Spleen (tissue), 11 donors: ENCODE measurements around the gene CYGB. TPM values are rescaled to one million over a fixed set of nuclear protein-coding genes. Genes with fewer than 3 reads are reported as not detected.

Experiments
- DNase-seq: peaks from one replicate; pipeline ENCODE4 v3.0.0-alpha.2; 2020
- H3K27ac ChIP-seq, 8 donors: fragments of 200-600 bp; sonication (generic) in 7 of 8; 1 replicate in 4 of 8; 2 replicates in 4 of 8; pipeline versions ENCODE4 v1.5.0 to v1.8.0; 2016 to 2021; ENCODE audit warnings: inconsistent platforms in 4 of 8, mild to moderate bottlenecking in 4 of 8, moderate library complexity in 1 of 8
- H3K27me3 ChIP-seq, 7 donors: fragments of 200-600 bp; sonication (generic) in 6 of 7; replicated peaks in 1 of 7; 1 replicate in 4 of 7; 2 replicates in 3 of 7; pipeline versions ENCODE4 v1.5.0 to v1.8.0; 2016 to 2021; ENCODE audit warnings: inconsistent platforms in 3 of 7, mild to moderate bottlenecking in 1 of 7
- H3K36me3 ChIP-seq, 6 donors: fragments of 200-600 bp; sonication (generic) in 5 of 6; 1 replicate in 4 of 6; 2 replicates in 2 of 6; pipeline versions ENCODE4 v1.5.0 to v1.8.0; 2016 to 2021; ENCODE audit warnings: inconsistent platforms in 2 of 6
- H3K4me1 ChIP-seq, 6 donors: fragments of 200-600 bp; sonication (generic) in 5 of 6; 1 replicate in 3 of 6; 2 replicates in 3 of 6; pipeline versions ENCODE4 v1.5.0 to v1.8.0; 2016 to 2021; ENCODE audit warnings: inconsistent platforms in 3 of 6
- H3K4me3 ChIP-seq, 8 donors: fragments of 200-600 bp; sonication (generic) in 7 of 8; 1 replicate in 4 of 8; 2 replicates in 4 of 8; pipeline versions ENCODE4 v1.5.0 to v1.8.0; 2016 to 2021; ENCODE audit warnings: inconsistent platforms in 4 of 8, mild to moderate bottlenecking in 4 of 8, moderate library complexity in 2 of 8
- H3K9me3 ChIP-seq, 8 donors: fragments of 200-600 bp; sonication (generic) in 7 of 8; 1 replicate in 4 of 8; 2 replicates in 4 of 8; pipeline versions ENCODE4 v1.5.0 to v1.8.0; 2016 to 2021; ENCODE audit warnings: inconsistent platforms in 4 of 8
- POLR2A ChIP-seq, 3 donors: fragments of 450-650 bp; IDR thresholded peaks; one replicate each; pipeline ENCODE4 v1.5.1; 2017; ENCODE audit warnings: antibody characterized with exemption in 3 of 3, mild to moderate bottlenecking in 1 of 3
- POLR2AphosphoS5 ChIP-seq, 3 donors: sonication (generic); formaldehyde crosslinking; IDR thresholded peaks; one replicate each; pipeline ENCODE4 v1.5.1; 2017; ENCODE audit warnings: antibody characterized with exemption in 3 of 3
- WGBS, 5 donors: extraction: QIAGEN DNeasy Blood & Tissue Kit in 3 of 5; methylation state at CpG; one replicate each; pipeline versions ENCODE4 v1.1.5 to v1.1.7; 2013 to 2018; 5-methylcytosine and 5-hydroxymethylcytosine counted together
- intact Hi-C: fragments of 100-400 bp; cut with DNase I; formaldehyde crosslinking; loops from one replicate; pipeline ENCODE4 v1.15.0; 2023; ENCODE audit warnings: low total_unique reads
- polyA plus RNA-seq, 3 donors: library from polyadenylated mRNA; stranded (reverse); fragments of 200-250 nt; gene quantifications; one replicate each; pipeline ENCODE4 v1.2.1, GENCODE V29; 2013
- total RNA-seq, 7 donors: library from RNA; depleted of rRNA in 3 of 7; stranded (reverse); fragments of >200 nt in 3 of 7; fragmentation: NEBNext Ultra II Directional in 4 of 7; extraction: Animal tissue kit (Norgen Biotek cat#: 25700) in 4 of 7; gene quantifications; one replicate each; pipeline versions ENCODE4 v1.1.0 to v1.2.1, GENCODE V29; 2016 to 2021
- TF ChIP-seq, protein P1 (sequence below), 11 experiments: fragments of 200-600 bp in 7 of 11; fragments of 450-650 bp in 4 of 11; sonication (generic) in 4 of 11; IDR thresholded peaks in 8 of 11; conservative IDR thresholded peaks in 3 of 11; 1 replicate in 7 of 11; 2 replicates in 4 of 11; pipeline versions ENCODE4 v1.4.0 to v1.8.0; 2016 to 2021; ENCODE audit warnings: antibody characterized with exemption in 11 of 11, inconsistent platforms in 4 of 11, mild to moderate bottlenecking in 1 of 11
- donor health status: healthy with polysubstance abuse.
- donor health status: DM: no; HTN: no; CAD: no; lungs with moderate emphysema.
- donor health status: DM: no; HTN: no; CAD: no.
- donor health status: Bipolar disorder and iron deficiency.
- donor health status: healthy.
- donor health status: DM: no; HTN: no; CAD: no.
- donor health status: DM: yes; HTN: yes; CAD: no.

The CYGB gene
- total and polyA plus RNA-seq, 10 donors = 3.5 to 21.0 (median 7.7) TPM

DNA sequence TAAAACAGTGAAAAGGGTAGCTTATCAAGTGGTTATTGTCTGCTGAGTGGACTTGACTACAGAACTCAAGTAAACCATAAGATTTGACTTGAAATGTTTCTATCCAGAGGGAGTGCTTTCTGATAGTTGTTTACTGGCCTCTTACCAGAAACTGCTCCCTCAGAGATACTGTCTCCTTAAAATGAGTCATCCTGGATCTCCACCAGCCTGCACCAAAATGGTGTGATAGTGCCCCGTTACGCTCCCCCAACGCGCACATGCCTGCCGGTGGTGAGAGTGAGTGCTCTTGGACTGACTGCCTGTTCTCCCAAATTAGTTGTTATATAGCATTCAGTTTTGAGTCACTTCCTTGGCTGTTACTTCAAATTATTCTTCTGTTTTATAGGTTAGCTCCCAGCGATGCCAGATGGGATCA, 25.2 kb upstream of the CYGB start:
- 70 to 84% (median 72%) methylated on average over 6 of the region's 6 CpGs for WGBS, 5 donors
- intact Hi-C loops = no loop called here
- peaks cover 29 to 78% (median 57%) of the 10 kb centered on the region in 6 donors for H3K4me1 ChIP-seq
- H3K27me3 ChIP-seq = no peaks in the 10 kb centered on the region
- TF ChIP-seq POLR2AphosphoS5 (IDR thresholded peaks at IDR 0.05) (no peak), POLR2A (IDR thresholded peaks at IDR 0.05) (no peak)
- TF ChIP-seq, protein P1, sequence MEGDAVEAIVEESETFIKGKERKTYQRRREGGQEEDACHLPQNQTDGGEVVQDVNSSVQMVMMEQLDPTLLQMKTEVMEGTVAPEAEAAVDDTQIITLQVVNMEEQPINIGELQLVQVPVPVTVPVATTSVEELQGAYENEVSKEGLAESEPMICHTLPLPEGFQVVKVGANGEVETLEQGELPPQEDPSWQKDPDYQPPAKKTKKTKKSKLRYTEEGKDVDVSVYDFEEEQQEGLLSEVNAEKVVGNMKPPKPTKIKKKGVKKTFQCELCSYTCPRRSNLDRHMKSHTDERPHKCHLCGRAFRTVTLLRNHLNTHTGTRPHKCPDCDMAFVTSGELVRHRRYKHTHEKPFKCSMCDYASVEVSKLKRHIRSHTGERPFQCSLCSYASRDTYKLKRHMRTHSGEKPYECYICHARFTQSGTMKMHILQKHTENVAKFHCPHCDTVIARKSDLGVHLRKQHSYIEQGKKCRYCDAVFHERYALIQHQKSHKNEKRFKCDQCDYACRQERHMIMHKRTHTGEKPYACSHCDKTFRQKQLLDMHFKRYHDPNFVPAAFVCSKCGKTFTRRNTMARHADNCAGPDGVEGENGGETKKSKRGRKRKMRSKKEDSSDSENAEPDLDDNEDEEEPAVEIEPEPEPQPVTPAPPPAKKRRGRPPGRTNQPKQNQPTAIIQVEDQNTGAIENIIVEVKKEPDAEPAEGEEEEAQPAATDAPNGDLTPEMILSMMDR (IDR thresholded peaks at IDR 0.05 in 8 of 11, conservative IDR thresholded peaks at IDR 0.05 in 3 of 11) = no peak
- DNase-seq = no peak
- no peak overlapping the region for H3K4me3 ChIP-seq
- peaks cover 0 to 79% (median 32%) of the 10 kb centered on the region in 6 donors for H3K36me3 ChIP-seq
- H3K9me3 ChIP-seq = no peaks in the 10 kb centered on the region
- H3K27ac ChIP-seq = peak overlapping the region in 4 of 8 donors; percentile 3 to 97 (median 46)

DNA sequence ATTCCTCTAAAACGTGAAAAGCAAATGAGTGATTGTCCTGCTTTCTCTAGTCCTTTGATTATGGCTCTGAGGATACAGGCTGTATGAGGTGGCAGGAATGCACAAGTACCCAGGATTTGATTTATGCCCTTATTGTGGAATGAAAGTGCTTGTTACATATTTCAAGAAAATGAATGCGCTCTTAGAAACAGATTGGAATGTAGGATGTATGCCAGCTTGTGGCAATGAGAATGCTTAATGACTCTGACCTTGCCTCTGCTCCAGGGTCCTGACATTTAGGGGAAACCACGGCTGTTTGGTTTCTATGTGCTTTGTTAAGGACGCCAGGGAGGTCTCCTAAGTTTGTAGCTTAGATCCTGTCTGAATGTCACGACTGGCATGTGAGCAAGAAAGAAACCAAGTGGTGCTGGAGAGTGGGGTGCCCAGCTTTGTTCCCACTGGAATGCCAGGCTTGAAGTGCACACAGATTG, 24.3 kb upstream of the CYGB start:
- peak overlapping the region in 7 of 8 donors; percentile 41 to 97 (median 74) for H3K27ac ChIP-seq
- H3K36me3 ChIP-seq = peaks cover 0 to 75% (median 32%) of the 10 kb centered on the region in 6 donors

DNA sequence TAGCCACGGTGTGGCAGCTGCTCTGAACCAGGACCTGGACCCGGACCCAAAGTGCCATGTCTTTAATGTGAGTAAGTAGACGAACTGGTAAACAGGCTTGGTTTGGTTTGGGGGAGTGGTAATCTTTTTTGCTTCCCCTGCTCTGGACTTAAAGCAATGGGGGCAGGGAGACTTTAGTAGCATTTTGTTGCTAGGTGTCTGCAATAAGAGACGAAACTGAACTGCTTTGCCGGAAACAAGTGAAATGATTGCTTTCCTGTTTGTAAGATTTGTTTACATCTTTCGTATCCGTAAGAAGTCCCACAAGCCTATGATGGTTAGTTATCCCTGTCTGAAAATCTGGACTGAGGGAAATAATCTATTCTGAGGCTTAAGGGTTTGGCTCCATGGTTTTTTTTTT, 23.8 kb upstream of the CYGB start:
- Histone ChIP-seq H3K9me3 (no peaks in the 10 kb centered on the region), H3K27me3 (no peaks in the 10 kb centered on the region), H3K4me3 (peak overlapping the region in 3 of 8 donors; percentile 2 to 47 (median 14)), H3K36me3 (peaks cover 0 to 70% (median 30%) of the 10 kb centered on the region in 6 donors), H3K27ac (peak overlapping the region in 7 of 8 donors; percentile 41 to 97 (median 74)), H3K4me1 (peaks cover 28 to 73% (median 58%) of the 10 kb centered on the region in 6 donors)
- DNase-seq = no peak
- TF ChIP-seq POLR2AphosphoS5 (IDR thresholded peaks at IDR 0.05) (no peak), POLR2A (IDR thresholded peaks at IDR 0.05) (no peak)
- TF ChIP-seq, protein P1 (IDR thresholded peaks at IDR 0.05 in 8 of 11, conservative IDR thresholded peaks at IDR 0.05 in 3 of 11) = no peak
- intact Hi-C loops = no loop called here
- 36 to 54% (median 47%) methylated on average over 7 of the region's 7 CpGs for WGBS, 5 donors

More for the DNA sequence above, 24.3 kb upstream of the CYGB start:
- WGBS, 5 donors = 50 to 65% (median 61%) methylated on average over 5 of the region's 5 CpGs
- Histone ChIP-seq H3K27me3 (no peaks in the 10 kb centered on the region), H3K4me1 (peaks cover 28 to 73% (median 53%) of the 10 kb centered on the region in 6 donors), H3K9me3 (no peaks in the 10 kb centered on the region), H3K4me3 (peak overlapping the region in 2 of 8 donors; percentile 2 to 47)
- DNase-seq = no peak
- TF ChIP-seq, protein P1 (IDR thresholded peaks at IDR 0.05 in 8 of 11, conservative IDR thresholded peaks at IDR 0.05 in 3 of 11) = no peak
- no peak for TF ChIP-seq POLR2A (IDR thresholded peaks at IDR 0.05)
- peak in 1 of 3 donors; percentile 37 for TF ChIP-seq POLR2AphosphoS5 (IDR thresholded peaks at IDR 0.05)
- intact Hi-C loops = no loop called here

DNA sequence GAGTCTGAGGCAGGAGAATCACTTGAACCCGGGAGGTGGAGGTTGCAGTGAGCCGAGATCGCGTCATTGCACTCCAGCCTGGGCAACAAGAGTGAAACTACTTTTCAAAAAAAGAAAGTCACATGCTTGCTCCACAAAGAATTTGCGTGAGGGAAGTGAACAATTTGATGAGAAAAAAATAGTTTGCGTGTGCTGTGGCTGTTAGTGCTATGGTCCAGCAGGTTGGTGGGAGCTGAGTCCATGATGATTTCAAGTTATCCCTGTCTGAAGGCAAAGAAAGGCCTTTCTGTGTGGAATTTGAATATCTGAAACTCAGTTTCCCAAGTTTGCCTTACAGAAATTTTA, 23.3 kb upstream of the CYGB start:
- H3K9me3 ChIP-seq = no peaks in the 10 kb centered on the region
- 55 to 77% (median 59%) methylated on average over 6 of the region's 6 CpGs for WGBS, 5 donors
- H3K4me3 ChIP-seq = peak overlapping the region in 3 of 8 donors; percentile 2 to 47 (median 14)
- peak overlapping the region in 7 of 8 donors; percentile 41 to 97 (median 74) for H3K27ac ChIP-seq
- TF ChIP-seq, protein P1 (IDR thresholded peaks at IDR 0.05 in 8 of 11, conservative IDR thresholded peaks at IDR 0.05 in 3 of 11) = no peak
- no peak for TF ChIP-seq POLR2A (IDR thresholded peaks at IDR 0.05)
- TF ChIP-seq POLR2AphosphoS5 (IDR thresholded peaks at IDR 0.05) = no peak
- DNase-seq = no peak
- intact Hi-C loops = no loop called here
- H3K4me1 ChIP-seq = peaks cover 28 to 74% (median 61%) of the 10 kb centered on the region in 6 donors
- peaks cover 0 to 65% (median 25%) of the 10 kb centered on the region in 6 donors for H3K36me3 ChIP-seq
- H3K27me3 ChIP-seq = no peaks in the 10 kb centered on the region
